Articular chondrocyte of knee joint (primary cell): ENCODE data around the gene SRSF10. TPM values are rescaled to one million over a fixed set of nuclear protein-coding genes. Genes with fewer than 3 reads are reported as not detected.

ENCODE experiments used
- small RNA-seq: library from RNA; depleted of rRNA; stranded (forward); fragments of <200 nt; gene quantifications from one replicate; pipeline ENCODE3, GENCODE V24; 2012
- total RNA-seq: library from RNA; depleted of rRNA; stranded (reverse); fragments of >200 nt; gene quantifications from 2 replicates; pipeline ENCODE4 v1.2.3, GENCODE V29; 2012

Gene SRSF10
- total RNA-seq: 107 and 129 TPM in 2 replicates

DNA sequence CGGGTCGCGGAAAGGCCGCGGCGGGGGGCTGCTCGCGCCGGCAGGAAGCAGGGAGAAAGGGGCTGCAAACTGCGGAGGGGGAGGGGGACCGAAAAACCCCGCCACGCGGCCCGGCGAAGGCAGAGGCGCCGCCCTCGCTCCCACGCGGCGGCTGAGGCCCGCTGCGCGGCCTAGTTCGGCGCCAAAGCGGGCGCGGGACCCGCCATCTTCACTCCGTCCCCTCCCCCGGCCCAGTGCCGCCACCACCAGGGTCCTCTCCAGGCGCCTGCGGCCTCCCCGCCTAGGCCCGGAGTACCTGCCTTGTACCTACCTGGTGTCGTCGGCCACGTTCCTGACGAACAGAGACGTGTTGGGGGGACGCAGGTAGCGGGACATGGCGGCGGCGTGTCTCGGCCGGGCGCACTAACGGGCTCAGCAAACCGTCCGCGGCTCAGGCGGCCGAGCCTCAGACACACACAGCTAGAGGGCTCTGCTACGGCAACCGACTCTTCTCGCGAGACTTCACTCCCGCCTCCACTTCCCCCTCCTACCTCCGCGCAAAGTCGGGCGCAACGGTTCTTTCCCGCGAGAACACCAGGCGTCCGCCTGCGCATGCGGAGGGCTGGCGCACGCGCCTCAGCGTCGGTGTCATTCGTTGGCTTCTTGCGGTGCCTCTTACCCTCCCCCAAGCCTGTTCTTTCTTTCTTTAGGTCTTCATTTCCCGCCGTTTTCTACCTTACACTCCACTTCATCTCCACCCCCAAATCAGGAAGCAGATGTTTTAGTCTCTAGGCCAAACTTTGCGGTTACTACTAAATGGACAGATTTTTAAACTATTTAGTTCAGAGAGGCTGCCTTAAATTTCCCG is at the start of gene SRSF10:
SRSF10 (minus strand) TSS at position 447 of the 847 bp plus-strand sequence; CDS start at position 375, 72 bp downstream.

DNA sequence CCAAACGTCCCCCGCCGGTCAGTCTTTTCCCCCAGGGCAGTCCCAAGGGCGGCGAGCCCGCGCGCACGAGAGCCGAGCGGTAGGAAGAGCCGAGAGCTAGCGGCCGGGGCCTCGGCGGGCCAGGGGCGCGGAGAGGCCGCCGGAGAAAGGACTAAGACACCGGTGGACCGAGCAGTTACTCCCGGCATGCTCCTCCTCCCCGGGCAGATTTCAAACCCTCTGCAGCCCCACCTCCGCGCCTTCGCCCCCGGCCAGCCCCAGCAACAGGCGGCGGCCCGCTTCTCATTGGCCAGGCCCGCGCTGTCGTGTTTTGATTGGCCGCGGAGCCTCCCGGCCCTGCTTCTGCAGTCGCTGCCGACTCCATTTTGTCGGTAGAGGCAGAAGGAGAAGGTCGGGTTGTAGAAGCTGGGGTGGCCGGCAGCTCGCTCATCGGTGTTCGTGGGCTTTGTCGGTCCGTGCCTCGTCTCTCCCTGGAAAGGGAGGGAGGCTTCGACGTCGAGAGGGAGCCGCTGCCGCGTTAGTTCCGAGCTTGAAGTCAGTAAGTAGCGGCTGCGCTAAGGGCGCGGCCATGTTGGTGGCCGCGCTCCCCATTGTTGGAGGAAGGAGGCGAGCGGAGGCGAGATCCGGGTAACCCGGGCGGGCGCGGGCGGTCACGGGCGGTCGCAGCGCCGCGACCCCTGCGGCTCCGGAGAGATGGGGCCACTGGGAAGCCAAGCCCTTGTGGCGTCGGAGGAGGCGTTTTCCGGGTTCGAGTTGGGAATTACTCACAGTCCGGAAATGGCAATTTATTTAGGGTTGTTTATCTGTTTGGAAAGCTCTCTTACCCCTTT is 20.5 kb downstream of the SRSF10 start, which contains the start of gene PNRC2:
PNRC2 (plus strand) TSS at position 368 of the 830 bp plus-strand sequence. CDS start 1,630 bp downstream, outside the sequence.

Small RNA genes within 50 kb of the gene (small RNA-seq; reads per million reads assigned to genes)
- not detected for gene MIR378F

Other genes starting within 250 kb of the SRSF10 start
- gene ELOA, start 236.9 kb downstream of the SRSF10 start, total RNA-seq: 41.3 and 41.6 TPM in 2 replicates
- gene PITHD1, start 201.9 kb downstream of the SRSF10 start, total RNA-seq: 41.4 and 43.7 TPM in 2 replicates
- gene LYPLA2, start 189.2 kb downstream of the SRSF10 start, total RNA-seq: 28.9 and 34.9 TPM in 2 replicates
- 23.3 and 23.9 TPM in 2 replicates for gene GALE, start 179.6 kb downstream of the SRSF10 start, total RNA-seq
- 36.1 and 52.5 TPM in 2 replicates for gene HMGCL, start 154.9 kb downstream of the SRSF10 start, total RNA-seq
- 25.1 and 26.5 TPM in 2 replicates for gene FUCA1, start 112.0 kb downstream of the SRSF10 start, total RNA-seq
- gene CNR2, start 67.0 kb downstream of the SRSF10 start, total RNA-seq: not detected in 2 replicates
- 121 and 165 TPM in 2 replicates for gene PNRC2, start 20.5 kb downstream of the SRSF10 start, total RNA-seq
- gene MYOM3, start 131.8 kb upstream of the SRSF10 start, total RNA-seq: 0.26 and 0.32 TPM in 2 replicates
- 0.11 and 0.26 TPM in 2 replicates for gene IL22RA1, start 162.8 kb upstream of the SRSF10 start, total RNA-seq
- 0.13 and 0.22 TPM in 2 replicates for gene IFNLR1, start 207.0 kb upstream of the SRSF10 start, total RNA-seq